DOHH2 (cell line): Measurements from ENCODE around the gene OLFM4.
"Not testable (repeated sequence)": the region's sequence is repeated elsewhere in the genome, so short reads cannot be mapped to it uniquely, and the experiment has no call there.

ENCODE experiments used
- H3F3A ChIP-seq: fragments of 200-600 bp; sonication (generic), shearing (Covaris generic); 2 replicates; pipeline ENCODE4 v1.6.0; 2016; ENCODE audit warnings: antibody characterized with exemption, mild to moderate bottlenecking; ENCODE audit not compliant: control insufficient read depth, insufficient read depth
- H3K27ac ChIP-seq: fragments of 200-600 bp; sonication (generic); 2 replicates; pipeline ENCODE4 v1.5.1; 2014; ENCODE audit warnings: low read depth, mild to moderate bottlenecking, low read length, moderate library complexity
- H3K27me3 ChIP-seq: fragments of 200-600 bp; sonication (generic); 2 replicates; pipeline ENCODE4 v1.6.1; 2014; ENCODE audit warnings: mild to moderate bottlenecking, low read length, mixed read lengths; ENCODE audit not compliant: control insufficient read depth
- H3K36me3 ChIP-seq: fragments of 200-600 bp; sonication (generic); 2 replicates; pipeline ENCODE4 v1.6.1; 2014; ENCODE audit warnings: mild to moderate bottlenecking, low read length, moderate library complexity, mixed read lengths; ENCODE audit not compliant: control insufficient read depth
- H3K4me1 ChIP-seq: fragments of 200-600 bp; sonication (generic); 2 replicates; pipeline ENCODE4 v1.6.1; 2014; ENCODE audit warnings: mild to moderate bottlenecking, low read length, mixed read lengths; ENCODE audit not compliant: control insufficient read depth
- H3K4me2 ChIP-seq: fragments of 200-600 bp; sonication (generic); 2 replicates; pipeline ENCODE4 v1.6.0; 2014; ENCODE audit warnings: mild to moderate bottlenecking, low read length, moderate library complexity
- H3K4me3 ChIP-seq: fragments of 200-600 bp; sonication (generic); 2 replicates; pipeline ENCODE4 v1.5.1; 2014; ENCODE audit warnings: mild to moderate bottlenecking, low read length, mixed read lengths
- H3K79me2 ChIP-seq: fragments of 200-600 bp; sonication (generic); 2 replicates; pipeline ENCODE4 v1.6.1; 2014; ENCODE audit warnings: mild to moderate bottlenecking, low read length, mixed read lengths; ENCODE audit not compliant: control insufficient read depth
- H3K9me2 ChIP-seq: fragments of 200-600 bp; sonication (generic); replicated peaks from 2 replicates; pipeline ENCODE4 v1.6.1; 2014; ENCODE audit warnings: mild to moderate bottlenecking, low read length, mixed read lengths; ENCODE audit not compliant: control insufficient read depth
- H3K9me3 ChIP-seq: fragments of 200-600 bp; sonication (generic); 2 replicates; pipeline ENCODE4 v1.6.1; 2014; ENCODE audit warnings: antibody characterized with exemption, low read length, mixed read lengths; ENCODE audit not compliant: control insufficient read depth, insufficient read depth
- H4K20me1 ChIP-seq: fragments of 200-600 bp; sonication (generic); 2 replicates; pipeline ENCODE4 v1.6.0; 2014; ENCODE audit warnings: low read depth, mild to moderate bottlenecking, antibody characterized with exemption, low read length, moderate library complexity; ENCODE audit not compliant: control insufficient read depth, insufficient read depth
- EZH2phosphoT487 ChIP-seq: fragments of 200-600 bp; sonication (generic); IDR thresholded peaks from 2 replicates; pipeline ENCODE4 v1.6.1; 2017; ENCODE audit warnings: borderline replicate concordance, mild to moderate bottlenecking, antibody characterized with exemption, low read length, moderate library complexity, mixed read lengths
- TF ChIP-seq, protein P1 (sequence below): fragments of 200-600 bp; sonication (generic); IDR thresholded peaks from one replicate; pipeline ENCODE4 v1.5.1; 2014; ENCODE audit warnings: antibody characterized with exemption, mild to moderate bottlenecking, low read depth, low read length; ENCODE audit not compliant: poor library complexity, severe bottlenecking

Gene OLFM4

DNA sequence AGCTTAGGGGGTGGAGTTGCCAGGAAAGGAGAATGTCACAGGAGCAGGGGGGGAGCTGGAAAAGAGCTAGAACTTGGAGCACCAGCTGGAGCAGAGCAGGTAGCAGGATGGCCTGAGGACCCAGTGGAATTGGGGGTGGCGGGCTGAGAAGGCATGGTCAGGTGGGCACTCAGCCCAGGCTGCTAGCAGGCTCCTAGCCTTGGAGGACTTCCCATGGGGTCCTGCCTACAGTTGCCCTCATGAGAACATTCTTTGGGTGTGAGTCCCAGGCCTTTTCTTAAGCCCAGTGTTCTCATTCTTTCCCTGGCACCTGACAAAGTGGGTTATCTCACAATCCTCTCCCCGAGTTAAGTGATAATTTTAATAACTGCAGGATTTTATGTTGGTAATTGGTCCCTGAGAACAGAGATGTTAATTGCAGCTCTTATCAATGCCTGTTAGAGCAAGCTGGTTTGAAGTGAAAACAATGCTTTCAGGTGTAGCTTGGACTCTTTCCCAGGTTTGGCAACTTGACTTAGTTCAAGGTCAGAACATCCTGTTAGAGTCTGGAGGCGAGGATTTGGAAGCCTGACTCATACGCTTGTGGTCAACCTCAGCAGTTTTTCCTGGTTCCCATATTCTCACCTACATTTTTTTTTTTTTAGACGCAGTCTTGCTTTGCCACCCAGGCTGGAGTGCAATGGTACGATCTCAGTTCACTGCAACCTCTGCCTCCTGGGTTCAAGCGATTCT is 18.1 kb upstream of the OLFM4 start:
- Histone ChIP-seq H3K4me1 (no peaks in the 10 kb centered on the region), H3K9me2 (no peaks in the 10 kb centered on the region), H3F3A (no peaks in the 10 kb centered on the region), H3K79me2 (no peaks in the 10 kb centered on the region), H3K9me3 (no peaks in the 10 kb centered on the region), H3K36me3 (no peaks in the 10 kb centered on the region), H4K20me1 (no peaks in the 10 kb centered on the region), H3K27ac (no peak overlapping the region), H3K4me2 (no peak overlapping the region), H3K27me3 (no peaks in the 10 kb centered on the region), H3K4me3 (no peak overlapping the region)
- no peak for TF ChIP-seq EZH2phosphoT487
- TF ChIP-seq, protein P1, sequence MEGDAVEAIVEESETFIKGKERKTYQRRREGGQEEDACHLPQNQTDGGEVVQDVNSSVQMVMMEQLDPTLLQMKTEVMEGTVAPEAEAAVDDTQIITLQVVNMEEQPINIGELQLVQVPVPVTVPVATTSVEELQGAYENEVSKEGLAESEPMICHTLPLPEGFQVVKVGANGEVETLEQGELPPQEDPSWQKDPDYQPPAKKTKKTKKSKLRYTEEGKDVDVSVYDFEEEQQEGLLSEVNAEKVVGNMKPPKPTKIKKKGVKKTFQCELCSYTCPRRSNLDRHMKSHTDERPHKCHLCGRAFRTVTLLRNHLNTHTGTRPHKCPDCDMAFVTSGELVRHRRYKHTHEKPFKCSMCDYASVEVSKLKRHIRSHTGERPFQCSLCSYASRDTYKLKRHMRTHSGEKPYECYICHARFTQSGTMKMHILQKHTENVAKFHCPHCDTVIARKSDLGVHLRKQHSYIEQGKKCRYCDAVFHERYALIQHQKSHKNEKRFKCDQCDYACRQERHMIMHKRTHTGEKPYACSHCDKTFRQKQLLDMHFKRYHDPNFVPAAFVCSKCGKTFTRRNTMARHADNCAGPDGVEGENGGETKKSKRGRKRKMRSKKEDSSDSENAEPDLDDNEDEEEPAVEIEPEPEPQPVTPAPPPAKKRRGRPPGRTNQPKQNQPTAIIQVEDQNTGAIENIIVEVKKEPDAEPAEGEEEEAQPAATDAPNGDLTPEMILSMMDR, result no peak

DNA sequence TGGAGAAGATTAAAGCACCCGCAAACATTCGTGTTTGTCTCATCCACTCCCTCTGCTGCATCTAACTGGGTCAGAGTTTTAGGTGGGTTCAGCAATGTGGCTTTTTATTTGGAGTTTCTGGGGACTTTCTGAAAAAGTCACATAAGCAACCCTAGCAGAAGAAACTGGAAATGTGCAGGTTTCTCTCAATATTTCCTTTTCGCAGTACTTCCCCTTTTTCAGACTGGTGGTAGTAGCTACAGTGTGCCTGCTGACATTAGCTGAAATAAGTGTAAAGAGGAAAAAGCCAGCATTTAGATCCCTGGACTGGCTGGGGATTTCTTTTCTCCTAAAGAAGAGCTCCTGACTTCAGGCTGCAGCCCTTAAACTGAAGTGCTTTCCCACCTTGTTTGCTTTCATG is 15.9 kb upstream of the OLFM4 start:
- no peaks in the 10 kb centered on the region for H3K9me2 ChIP-seq
- TF ChIP-seq, protein P1, result no peak
- no peak for TF ChIP-seq EZH2phosphoT487
- no peak overlapping the region for H3K27ac ChIP-seq
- H3F3A ChIP-seq, result no peaks in the 10 kb centered on the region
- no peaks in the 10 kb centered on the region for H3K36me3 ChIP-seq
- H4K20me1 ChIP-seq, result no peaks in the 10 kb centered on the region
- no peaks in the 10 kb centered on the region for H3K79me2 ChIP-seq
- H3K27me3 ChIP-seq, result no peaks in the 10 kb centered on the region
- H3K4me3 ChIP-seq, result no peak overlapping the region
- H3K4me2 ChIP-seq, result no peak overlapping the region
- H3K9me3 ChIP-seq, result no peaks in the 10 kb centered on the region
- no peaks in the 10 kb centered on the region for H3K4me1 ChIP-seq

GRCh38 chr13:53013113-53013512 is 15.5 kb upstream of the OLFM4 start:
- Histone ChIP-seq H3K27me3 (no peaks in the 10 kb centered on the region), H3K9me3 (no peaks in the 10 kb centered on the region)
- TF ChIP-seq, protein P1, result no peak
- no peak for TF ChIP-seq EZH2phosphoT487

GRCh38 chr13:53014018-53014417 is 14.6 kb upstream of the OLFM4 start:
- H3K79me2 ChIP-seq, H3K36me3 ChIP-seq, H3K4me1 ChIP-seq, H3K9me3 ChIP-seq, H3K27me3 ChIP-seq, H3K4me3 ChIP-seq, H3K27ac ChIP-seq, H3F3A ChIP-seq, H3K9me2 ChIP-seq, H3K4me2 ChIP-seq, H4K20me1 ChIP-seq: not testable (repeated sequence)

More at GRCh38 chr13:53013113-53013512, 15.5 kb upstream of the OLFM4 start:
- Histone ChIP-seq H3K4me1 (no peaks in the 10 kb centered on the region), H3K36me3 (no peaks in the 10 kb centered on the region), H3K4me2 (no peak overlapping the region), H3K9me2 (no peaks in the 10 kb centered on the region), H3K27ac (no peak overlapping the region), H3K79me2 (no peaks in the 10 kb centered on the region), H3F3A (no peaks in the 10 kb centered on the region), H3K4me3 (no peak overlapping the region), H4K20me1 (no peaks in the 10 kb centered on the region)
